Endothelial cell (in vitro differentiated cells): ENCODE measurements around the gene CAV1. TPM values are rescaled to one million over a fixed set of nuclear protein-coding genes. Genes with fewer than 3 reads are reported as not detected.
A peak's percentile ranks its signal among the peaks of the same experiment; 100 is the strongest.
"Not testable (repeated sequence)": the region's sequence is repeated elsewhere in the genome, so short reads cannot be mapped to it uniquely, and the experiment has no call there.

ENCODE experiments used
- DNase-seq: peaks from one replicate; pipeline ENCODE4 v3.0.0; 2021; ENCODE audit warnings: low spot score
- H3K27ac Mint-ChIP-seq: one replicate; pipeline ENCODE4 v1.8.0; 2021; ENCODE audit warnings: mixed read lengths, inconsistent platforms; ENCODE audit not compliant: unreplicated experiment
- H3K27me3 Mint-ChIP-seq: one replicate; pipeline ENCODE4 v1.8.0; 2021; ENCODE audit warnings: mild to moderate bottlenecking, moderate library complexity, mixed read lengths, inconsistent platforms; ENCODE audit not compliant: unreplicated experiment
- H3K36me3 Mint-ChIP-seq: one replicate; pipeline ENCODE4 v1.8.0; 2021; ENCODE audit warnings: mild to moderate bottlenecking, low read depth, mixed read lengths, inconsistent platforms; ENCODE audit not compliant: unreplicated experiment
- H3K4me1 Mint-ChIP-seq: one replicate; pipeline ENCODE4 v1.8.0; 2021; ENCODE audit warnings: mild to moderate bottlenecking, mixed read lengths, inconsistent platforms; ENCODE audit not compliant: unreplicated experiment
- H3K4me3 Mint-ChIP-seq: one replicate; pipeline ENCODE4 v1.8.0; 2021; ENCODE audit warnings: mild to moderate bottlenecking, mixed read lengths, inconsistent platforms; ENCODE audit not compliant: unreplicated experiment
- H3K9me3 Mint-ChIP-seq: one replicate; pipeline ENCODE4 v1.8.0; 2021; ENCODE audit warnings: mixed read lengths, inconsistent platforms; ENCODE audit not compliant: unreplicated experiment
- total RNA-seq: library from RNA; stranded (reverse); fragmentation: NEBNext Ultra II Directional; extraction: Animal tissue kit (Norgen Biotek cat#: 25700); gene quantifications from one replicate; pipeline ENCODE4 v1.2.1, GENCODE V29; 2021; ENCODE audit not compliant: unreplicated experiment
- TF ChIP-seq, protein P1 (sequence below): fragments of 200-600 bp; sonication (generic); IDR thresholded peaks from one replicate; pipeline ENCODE4 v1.5.0; 2021; ENCODE audit warnings: antibody characterized with exemption; ENCODE audit not compliant: unreplicated experiment

Gene CAV1
- total RNA-seq, 1 donor from 2014 or later, result 48.2 TPM

DNA sequence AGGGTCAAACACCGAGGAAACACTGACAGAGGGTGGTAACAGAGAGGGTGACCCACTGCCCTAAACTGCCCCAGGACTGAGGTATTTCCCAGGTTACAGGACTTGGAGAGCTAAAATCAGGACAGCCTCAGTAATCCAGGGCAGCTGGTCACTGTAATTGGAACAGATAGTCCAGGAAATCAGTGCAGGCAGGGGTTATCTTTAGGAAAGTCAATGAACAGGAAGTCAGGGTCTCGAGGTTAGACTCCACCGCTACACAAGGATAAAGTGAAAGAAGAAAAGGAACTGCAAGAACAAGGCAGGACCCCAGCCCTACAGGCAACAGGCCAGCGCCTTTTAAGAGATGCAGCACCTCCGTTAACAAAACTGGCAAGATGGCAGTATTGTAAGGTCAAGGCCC is 61.1 kb downstream of the CAV1 start:
- Mint-ChIP-seq H3K4me3 (no peak overlapping the region), H3K27me3 (no peaks in the 10 kb centered on the region), H3K36me3 (no peaks in the 10 kb centered on the region), H3K27ac (no peak overlapping the region), H3K4me1 (peaks cover 25% of the 10 kb centered on the region), H3K9me3 (no peaks in the 10 kb centered on the region)
- DNase-seq, result no peak
- TF ChIP-seq, protein P1, sequence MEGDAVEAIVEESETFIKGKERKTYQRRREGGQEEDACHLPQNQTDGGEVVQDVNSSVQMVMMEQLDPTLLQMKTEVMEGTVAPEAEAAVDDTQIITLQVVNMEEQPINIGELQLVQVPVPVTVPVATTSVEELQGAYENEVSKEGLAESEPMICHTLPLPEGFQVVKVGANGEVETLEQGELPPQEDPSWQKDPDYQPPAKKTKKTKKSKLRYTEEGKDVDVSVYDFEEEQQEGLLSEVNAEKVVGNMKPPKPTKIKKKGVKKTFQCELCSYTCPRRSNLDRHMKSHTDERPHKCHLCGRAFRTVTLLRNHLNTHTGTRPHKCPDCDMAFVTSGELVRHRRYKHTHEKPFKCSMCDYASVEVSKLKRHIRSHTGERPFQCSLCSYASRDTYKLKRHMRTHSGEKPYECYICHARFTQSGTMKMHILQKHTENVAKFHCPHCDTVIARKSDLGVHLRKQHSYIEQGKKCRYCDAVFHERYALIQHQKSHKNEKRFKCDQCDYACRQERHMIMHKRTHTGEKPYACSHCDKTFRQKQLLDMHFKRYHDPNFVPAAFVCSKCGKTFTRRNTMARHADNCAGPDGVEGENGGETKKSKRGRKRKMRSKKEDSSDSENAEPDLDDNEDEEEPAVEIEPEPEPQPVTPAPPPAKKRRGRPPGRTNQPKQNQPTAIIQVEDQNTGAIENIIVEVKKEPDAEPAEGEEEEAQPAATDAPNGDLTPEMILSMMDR, result no peak

DNA sequence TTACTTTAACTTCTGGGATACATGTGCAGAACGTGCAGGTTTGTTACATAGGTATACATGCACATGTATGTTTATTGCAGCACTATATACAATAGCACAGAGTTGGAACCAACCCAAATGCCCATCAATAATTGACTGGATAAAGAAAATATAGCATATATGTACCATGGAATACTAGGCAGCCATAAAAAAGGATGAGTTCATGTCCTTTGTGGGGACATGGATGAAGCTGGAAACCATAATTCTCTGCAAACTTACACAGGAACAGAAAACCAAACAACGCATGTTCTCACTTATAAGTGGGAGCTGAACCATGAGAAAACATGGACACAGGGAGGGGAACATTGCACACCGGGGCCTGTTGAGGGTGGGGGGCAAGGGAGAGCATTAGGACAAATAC is 62.4 kb downstream of the CAV1 start:
- not testable (repeated sequence) for H3K36me3 Mint-ChIP-seq

DNA sequence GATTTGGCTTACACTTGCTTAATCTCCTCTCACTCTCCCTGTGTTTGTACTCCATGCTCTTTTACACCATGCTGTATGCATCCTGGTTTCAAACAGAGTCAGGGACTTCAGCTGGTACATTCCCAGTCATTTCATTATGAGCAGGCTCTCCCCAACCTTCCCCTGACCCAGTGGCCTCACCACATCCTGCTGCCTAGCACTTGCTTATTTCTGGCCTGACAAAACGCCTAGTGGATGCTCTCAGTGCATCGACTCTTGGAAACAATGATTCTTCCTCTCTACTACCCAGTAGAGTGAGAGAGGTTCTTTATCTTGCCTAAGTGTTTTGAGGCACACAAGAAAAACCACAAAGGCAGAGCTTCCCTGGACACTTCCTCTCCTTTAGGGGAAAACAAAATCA is 63.4 kb downstream of the CAV1 start:
- Mint-ChIP-seq H3K4me1 (peaks cover 42% of the 10 kb centered on the region), H3K4me3 (no peak overlapping the region), H3K27ac (peak overlapping the region; percentile 92), H3K36me3 (no peaks in the 10 kb centered on the region), H3K27me3 (no peaks in the 10 kb centered on the region), H3K9me3 (no peaks in the 10 kb centered on the region)
- DNase-seq, result peak; percentile 28
- TF ChIP-seq, protein P1, result no peak

More for the DNA sequence above, 62.4 kb downstream of the CAV1 start:
- H3K27me3 Mint-ChIP-seq, H3K9me3 Mint-ChIP-seq, H3K27ac Mint-ChIP-seq, DNase-seq, H3K4me3 Mint-ChIP-seq: not testable (repeated sequence)
- H3K4me1 Mint-ChIP-seq, result peaks cover 32% of the 10 kb centered on the region

DNA sequence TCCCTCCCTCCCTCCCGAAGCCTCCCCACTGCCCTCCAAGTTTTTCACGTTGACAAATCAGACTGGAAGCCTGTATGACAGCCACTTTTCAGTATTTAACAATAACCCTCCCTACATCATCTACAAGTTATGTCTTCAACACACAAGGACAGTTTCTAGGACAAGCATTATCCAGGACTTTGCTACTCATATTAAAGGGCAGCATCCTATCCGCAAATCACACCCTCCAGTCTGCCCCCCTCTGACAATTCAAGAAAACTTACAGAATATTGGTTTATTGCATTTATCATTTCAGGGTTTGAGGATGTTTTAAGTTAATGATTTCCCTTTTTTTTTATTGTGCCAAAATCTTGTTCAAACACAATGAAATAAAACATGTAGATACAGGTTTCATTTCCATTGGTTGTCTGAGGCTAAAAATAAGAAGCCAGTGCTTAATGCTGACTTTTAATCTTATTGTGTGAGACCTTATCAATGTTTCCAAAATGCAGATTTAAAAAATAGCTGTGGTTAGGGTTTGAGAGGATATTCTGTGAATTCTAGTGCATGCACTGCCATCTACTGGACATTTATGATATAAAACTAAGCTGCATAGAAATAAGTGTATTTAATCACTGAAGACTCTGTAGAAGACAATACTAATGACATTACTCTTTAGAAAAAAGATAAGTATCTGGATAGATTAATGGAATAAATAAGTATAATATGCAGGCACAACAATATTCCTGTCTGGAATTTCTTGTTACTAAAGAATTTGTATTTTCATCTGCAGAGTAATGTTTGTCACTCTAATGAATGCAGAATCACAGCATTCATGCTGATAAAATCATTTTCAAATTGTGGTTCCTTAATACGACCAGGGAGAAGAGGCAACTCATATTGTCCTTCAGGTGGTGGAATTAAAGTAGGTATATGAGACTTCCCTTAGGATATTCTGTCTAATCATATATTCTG is 64.1 kb downstream of the CAV1 start:
- peaks cover 47% of the 10 kb centered on the region for H3K4me1 Mint-ChIP-seq

DNA sequence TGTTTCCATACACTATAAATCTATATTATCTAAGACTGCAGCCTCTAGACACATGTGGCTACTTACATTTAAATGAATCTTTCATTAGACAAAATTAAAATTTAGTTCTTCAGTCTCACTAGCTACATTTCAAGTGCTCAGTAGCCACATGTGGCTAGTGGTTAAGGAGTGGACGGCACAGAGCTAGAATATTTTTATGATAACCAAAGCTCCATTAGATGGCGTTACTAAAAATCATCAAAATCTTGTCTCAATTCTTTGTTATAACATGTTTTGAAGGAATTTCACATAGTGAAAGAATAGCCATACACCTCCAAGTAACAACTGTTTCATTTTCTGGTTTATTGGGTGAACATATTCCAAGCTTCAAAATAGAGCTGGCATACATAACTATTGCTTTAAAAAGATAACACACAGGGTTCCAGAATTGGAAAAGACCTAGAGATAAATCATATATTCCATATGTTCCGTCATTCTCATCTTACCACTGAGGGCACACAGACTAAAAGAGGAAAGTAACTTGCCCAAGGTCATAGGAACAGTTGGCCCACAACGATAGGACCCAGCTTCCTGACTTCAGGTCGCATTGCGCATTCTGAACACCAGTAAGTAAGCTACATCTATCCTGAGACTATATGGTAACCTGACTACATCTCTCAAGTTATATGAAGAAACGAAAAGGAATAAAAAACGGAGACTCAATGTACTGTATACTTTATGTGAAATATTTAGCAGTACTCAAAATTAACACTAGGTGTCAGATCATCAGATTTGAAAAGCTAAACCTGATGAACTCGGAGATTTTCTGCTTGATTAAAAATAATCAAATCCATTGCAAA is 66.6 kb downstream of the CAV1 start:
- H3K27ac Mint-ChIP-seq, result peak overlapping the region; percentile 11
- TF ChIP-seq, protein P1, result peak; percentile 87
- no peaks in the 10 kb centered on the region for H3K36me3 Mint-ChIP-seq
- peaks cover 55% of the 10 kb centered on the region for H3K4me1 Mint-ChIP-seq
- H3K27me3 Mint-ChIP-seq, result no peaks in the 10 kb centered on the region
- H3K9me3 Mint-ChIP-seq, result no peaks in the 10 kb centered on the region
- no peak for DNase-seq
- no peak overlapping the region for H3K4me3 Mint-ChIP-seq

More for the DNA sequence above, 64.1 kb downstream of the CAV1 start:
- no peak overlapping the region for H3K4me3 Mint-ChIP-seq
- no peaks in the 10 kb centered on the region for H3K27me3 Mint-ChIP-seq
- H3K9me3 Mint-ChIP-seq, result no peaks in the 10 kb centered on the region
- no peak for DNase-seq
- no peaks in the 10 kb centered on the region for H3K36me3 Mint-ChIP-seq
- H3K27ac Mint-ChIP-seq, result peak overlapping the region; percentile 92
- TF ChIP-seq, protein P1, result peak; percentile 85
